CD4-positive, alpha-beta T cell (primary cell): ENCODE data around the gene MAN1B1. TPM values are rescaled to one million over a fixed set of nuclear protein-coding genes. Genes with fewer than 3 reads are reported as not detected.

ENCODE experiments used
- ATAC-seq: fragments of 200-7000 bp; cut with Tn5 transposase; one replicate; pipeline ENCODE4 v1.10.0; 2022; ENCODE audit warnings: mild to moderate bottlenecking; ENCODE audit not compliant: poor library complexity
- CTCF ChIA-PET: fragments of 350-600 bp; sonication (Branson Sonifier 250); formaldehyde crosslinking; loops from one replicate; lab custom pipeline; 2021; ENCODE audit warnings: antibody characterized with exemption, inconsistent platforms; lab: Charles Lee
- POLR2A ChIA-PET: fragments of 350-600 bp; sonication (Branson Sonifier 250); formaldehyde crosslinking; loops from one replicate; lab custom pipeline; 2021; ENCODE audit warnings: antibody characterized with exemption, inconsistent platforms; lab: Charles Lee
- DNase-seq, 14 experiments: peaks; one replicate each; pipeline ENCODE4 v3.0.0-alpha.2; 2013 to 2020; ENCODE audit warnings: mixed read lengths in 2 of 14
- H3K27ac ChIP-seq, 2 donors: one replicate each; pipeline versions ENCODE4 v1.5.1 to v1.7.0; 2013; ENCODE audit warnings: low read length in 2 of 2, low read depth in 1 of 2, mild to moderate bottlenecking in 1 of 2
- H3K27me3 ChIP-seq, 2 experiments: 1 replicate in 1 of 2; 2 replicates in 1 of 2; pipeline versions ENCODE4 v1.6.1 to v1.7.0; 2013; ENCODE audit warnings: low read length in 2 of 2, control low read depth in 1 of 2, mild to moderate bottlenecking in 1 of 2, moderate library complexity in 1 of 2; ENCODE audit not compliant: insufficient read depth in 2 of 2, control insufficient read depth in 1 of 2
- H3K36me3 ChIP-seq: one replicate; pipeline ENCODE4 v1.6.1; 2013; ENCODE audit warnings: low read length, control low read depth; ENCODE audit not compliant: insufficient read depth
- H3K4me1 ChIP-seq: one replicate; pipeline ENCODE4 v1.6.1; 2013; ENCODE audit warnings: low read length, control low read depth; ENCODE audit not compliant: insufficient read depth
- H3K4me3 ChIP-seq: one replicate; pipeline ENCODE4 v1.5.1; 2013; ENCODE audit warnings: mild to moderate bottlenecking, low read length, moderate library complexity
- H3K9me3 ChIP-seq, 2 experiments: 1 replicate in 1 of 2; 2 replicates in 1 of 2; pipeline versions ENCODE4 v1.6.1 to v1.7.0; 2013; ENCODE audit warnings: low read length in 2 of 2, mild to moderate bottlenecking in 2 of 2, control low read depth in 1 of 2, moderate library complexity in 1 of 2; ENCODE audit not compliant: control insufficient read depth in 1 of 2, insufficient read depth in 1 of 2
- H3K27ac Mint-ChIP-seq: one replicate; pipeline ENCODE4 v1.8.0; 2020; ENCODE audit warnings: mixed read lengths
- H3K27me3 Mint-ChIP-seq: one replicate; pipeline ENCODE4 v1.8.0; 2021; ENCODE audit warnings: mixed read lengths
- H3K36me3 Mint-ChIP-seq: one replicate; pipeline ENCODE4 v1.8.0; 2021; ENCODE audit warnings: low read depth, mixed read lengths
- H3K4me1 Mint-ChIP-seq: one replicate; pipeline ENCODE4 v1.8.0; 2021; ENCODE audit warnings: low read depth, mixed read lengths
- H3K4me3 Mint-ChIP-seq: one replicate; pipeline ENCODE4 v1.8.0; 2020; ENCODE audit warnings: mild to moderate bottlenecking, mixed read lengths
- H3K9me3 Mint-ChIP-seq: one replicate; pipeline ENCODE4 v1.8.0; 2020; ENCODE audit warnings: mixed read lengths
- intact Hi-C, 2 experiments: fragments of 100-400 bp; cut with DNase I in 1 of 2; cut with micrococcal nuclease in 1 of 2; formaldehyde crosslinking; loops; one replicate each; pipeline versions ENCODE4 v1.15.1 to v1.9.0; 2023 to 2025; cut with DNase I, micrococcal nuclease
- total RNA-seq, 174 experiments: library from RNA in 2 of 174; stranded (reverse) in 2 of 174; gene quantifications; one replicate each; pipeline ENCODE4 v1.2.3 and lab custom pipeline; 2021 to 2026
- TF ChIP-seq, protein P1 (sequence below): fragments of 200-600 bp; IDR thresholded peaks from one replicate; pipeline ENCODE4 v1.8.0; 2022; ENCODE audit warnings: antibody characterized with exemption, mild to moderate bottlenecking

The MAN1B1 gene
- total RNA-seq, 2 experiments from 2014 or later: 60.9 to 66.9 TPM

DNA sequence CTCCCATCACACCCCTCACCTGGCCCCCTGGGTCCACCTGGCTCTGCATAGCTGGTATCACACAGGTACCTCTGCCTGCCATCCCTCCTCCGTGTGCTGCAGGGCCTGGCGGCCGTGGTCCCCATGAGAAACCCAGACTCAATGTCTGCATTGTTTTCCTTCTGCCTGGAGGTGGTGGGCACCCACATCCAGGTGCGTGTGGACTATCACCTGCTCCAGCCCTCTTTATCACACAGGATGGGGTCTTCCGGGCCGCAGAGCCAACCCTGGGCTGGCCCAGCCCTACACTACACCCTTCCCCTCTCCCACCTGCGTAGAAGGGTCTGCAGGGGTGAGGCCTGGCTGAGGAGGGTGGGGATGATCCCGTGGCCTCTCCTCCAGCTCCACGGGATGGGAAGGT is 47.9 kb upstream of the MAN1B1 start:
- Histone ChIP-seq H3K27me3 (peaks cover 9 to 11% of the 10 kb centered on the region in 2 experiments), H3K4me1 (peaks cover 24% of the 10 kb centered on the region), H3K36me3 (no peaks in the 10 kb centered on the region), H3K4me3 (no peak overlapping the region), H3K9me3 (peaks cover 0 to 6% of the 10 kb centered on the region in 2 experiments), H3K27ac (no peak overlapping the region)
- ATAC-seq (no peak), DNase-seq (no peak)
- ChIA-PET CTCF (interaction anchor here (1.5 kb wide), 1 partner anchor 10 kb away, joined by 3 read pairs; no protein-coding TSS in a partner anchor), POLR2A (no interaction called here)
- Mint-ChIP-seq H3K9me3 (no peaks in the 10 kb centered on the region), H3K27ac (no peak overlapping the region), H3K36me3 (no peaks in the 10 kb centered on the region), H3K27me3 (no peaks in the 10 kb centered on the region), H3K4me3 (no peak overlapping the region), H3K4me1 (peaks cover 12% of the 10 kb centered on the region)
- TF ChIP-seq, protein P1, sequence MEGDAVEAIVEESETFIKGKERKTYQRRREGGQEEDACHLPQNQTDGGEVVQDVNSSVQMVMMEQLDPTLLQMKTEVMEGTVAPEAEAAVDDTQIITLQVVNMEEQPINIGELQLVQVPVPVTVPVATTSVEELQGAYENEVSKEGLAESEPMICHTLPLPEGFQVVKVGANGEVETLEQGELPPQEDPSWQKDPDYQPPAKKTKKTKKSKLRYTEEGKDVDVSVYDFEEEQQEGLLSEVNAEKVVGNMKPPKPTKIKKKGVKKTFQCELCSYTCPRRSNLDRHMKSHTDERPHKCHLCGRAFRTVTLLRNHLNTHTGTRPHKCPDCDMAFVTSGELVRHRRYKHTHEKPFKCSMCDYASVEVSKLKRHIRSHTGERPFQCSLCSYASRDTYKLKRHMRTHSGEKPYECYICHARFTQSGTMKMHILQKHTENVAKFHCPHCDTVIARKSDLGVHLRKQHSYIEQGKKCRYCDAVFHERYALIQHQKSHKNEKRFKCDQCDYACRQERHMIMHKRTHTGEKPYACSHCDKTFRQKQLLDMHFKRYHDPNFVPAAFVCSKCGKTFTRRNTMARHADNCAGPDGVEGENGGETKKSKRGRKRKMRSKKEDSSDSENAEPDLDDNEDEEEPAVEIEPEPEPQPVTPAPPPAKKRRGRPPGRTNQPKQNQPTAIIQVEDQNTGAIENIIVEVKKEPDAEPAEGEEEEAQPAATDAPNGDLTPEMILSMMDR: no peak
- intact Hi-C loops: no loop called here

DNA sequence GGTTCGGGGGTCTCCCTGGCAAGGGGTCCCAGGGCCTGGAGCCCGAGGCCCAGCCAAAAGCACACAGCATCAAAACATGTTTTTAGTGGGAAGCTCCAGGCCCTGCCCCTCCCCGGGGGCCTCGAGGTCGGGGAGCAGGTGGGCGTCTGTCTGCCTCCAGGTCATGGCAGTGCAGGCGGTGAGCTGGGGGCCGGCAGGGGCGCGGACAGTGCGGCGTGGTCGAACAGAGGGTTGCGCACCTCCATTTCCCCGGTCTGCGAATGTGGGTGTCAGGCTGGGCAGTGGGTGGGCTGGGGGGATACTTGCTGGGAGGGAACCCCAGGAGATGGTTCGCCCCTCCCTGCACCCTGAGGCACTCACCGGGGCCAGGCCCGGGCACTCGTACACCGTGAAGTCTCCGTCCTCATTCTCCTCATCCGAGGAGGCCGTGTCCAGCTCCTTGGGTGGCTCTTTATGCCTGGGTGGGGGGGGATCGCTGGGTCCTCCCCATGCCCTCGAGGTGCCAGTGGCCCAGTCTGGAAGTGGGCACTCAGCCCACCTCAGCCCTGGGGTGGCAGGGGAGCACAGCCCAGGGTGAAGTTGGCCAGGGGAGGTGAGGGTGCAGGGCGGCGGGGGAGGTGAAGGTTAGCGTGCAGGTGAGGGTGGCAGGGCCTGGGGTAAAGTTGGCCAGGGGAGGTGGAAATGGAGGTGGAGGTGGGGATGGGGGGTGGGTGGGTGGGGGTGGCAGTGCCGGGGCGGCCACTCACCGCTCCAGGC is 47.0 kb upstream of the MAN1B1 start:
- H3K9me3 Mint-ChIP-seq: no peaks in the 10 kb centered on the region
- no peak overlapping the region for H3K27ac Mint-ChIP-seq
- H3K36me3 ChIP-seq: no peaks in the 10 kb centered on the region
- TF ChIP-seq, protein P1: no peak
- peaks cover 7% of the 10 kb centered on the region for H3K4me1 Mint-ChIP-seq
- intact Hi-C loops: no loop called here
- no peak overlapping the region for H3K4me3 Mint-ChIP-seq
- CTCF ChIA-PET: interaction anchor here (1.5 kb wide), 1 partner anchor 10 kb away, joined by 3 read pairs; no protein-coding TSS in a partner anchor
- H3K27me3 ChIP-seq: peaks cover 18 to 20% of the 10 kb centered on the region in 2 experiments
- H3K4me3 ChIP-seq: no peak overlapping the region
- DNase-seq (no peak), ATAC-seq (no peak)
- H3K36me3 Mint-ChIP-seq: no peaks in the 10 kb centered on the region
- POLR2A ChIA-PET: no interaction called here
- H3K4me1 ChIP-seq: peaks cover 25% of the 10 kb centered on the region
- no peak overlapping the region for H3K27ac ChIP-seq
- H3K27me3 Mint-ChIP-seq: peaks cover 3% of the 10 kb centered on the region
- peaks cover 0 to 14% of the 10 kb centered on the region in 2 experiments for H3K9me3 ChIP-seq

DNA sequence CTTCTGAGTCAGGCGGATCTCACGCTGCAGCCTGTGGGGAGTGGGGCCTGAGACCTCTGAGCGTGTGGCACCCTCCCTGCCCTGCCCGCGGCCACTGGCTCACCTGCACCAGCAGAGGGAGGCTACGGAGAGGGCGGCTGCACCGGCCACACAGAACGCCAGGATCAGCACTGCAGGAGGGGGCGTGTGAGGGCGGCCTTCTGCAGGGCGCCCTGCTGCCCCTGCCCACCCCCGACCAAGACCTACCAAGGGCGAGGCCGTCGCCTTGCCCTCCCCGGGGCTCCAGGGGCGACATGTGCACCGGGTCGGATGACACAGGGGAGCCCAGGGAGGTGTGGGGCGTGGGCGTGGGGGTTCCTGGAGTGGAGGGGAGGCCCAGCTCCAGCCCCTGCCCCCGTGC is 46.2 kb upstream of the MAN1B1 start:
- ChIA-PET CTCF (no interaction called here), POLR2A (no interaction called here)
- Histone ChIP-seq H3K4me3 (no peak overlapping the region), H3K36me3 (no peaks in the 10 kb centered on the region), H3K9me3 (peaks cover 0 to 14% of the 10 kb centered on the region in 2 experiments), H3K4me1 (peaks cover 25% of the 10 kb centered on the region), H3K27me3 (peaks cover 21 to 25% of the 10 kb centered on the region in 2 experiments), H3K27ac (no peak overlapping the region)
- H3K4me3 Mint-ChIP-seq: no peak overlapping the region
- H3K27ac Mint-ChIP-seq: no peak overlapping the region
- DNase-seq: no peak
- H3K27me3 Mint-ChIP-seq: peaks cover 9% of the 10 kb centered on the region
- ATAC-seq: no peak
- H3K4me1 Mint-ChIP-seq: no peaks in the 10 kb centered on the region
- intact Hi-C loops: no loop called here
- no peaks in the 10 kb centered on the region for H3K9me3 Mint-ChIP-seq
- H3K36me3 Mint-ChIP-seq: no peaks in the 10 kb centered on the region
- TF ChIP-seq, protein P1: no peak
